NT2/D1 (cell line): ENCODE results near the gene SORCS3.

Experiments used
- DNase-seq: peaks from one replicate; pipeline ENCODE4 v3.0.0-alpha.2; 2011; ENCODE audit warnings: low read depth, low spot score
- H3K27me3 ChIP-seq: 2 replicates; pipeline ENCODE4 v1.6.0; 2011; ENCODE audit warnings: mild to moderate bottlenecking; ENCODE audit not compliant: insufficient read length, insufficient read depth
- H3K36me3 ChIP-seq: 2 replicates; pipeline ENCODE4 v1.6.1; 2011; ENCODE audit warnings: mild to moderate bottlenecking, low read length, mixed read lengths; ENCODE audit not compliant: insufficient read depth, insufficient read length
- H3K4me1 ChIP-seq: 2 replicates; pipeline ENCODE4 v1.5.1; 2011; ENCODE audit not compliant: insufficient read depth, insufficient read length
- H3K4me3 ChIP-seq: 2 replicates; pipeline ENCODE4 v1.5.1; 2011; ENCODE audit warnings: low read depth; ENCODE audit not compliant: insufficient read length
- H3K9ac ChIP-seq: 2 replicates; pipeline ENCODE4 v1.6.0; 2011; ENCODE audit warnings: low read depth; ENCODE audit not compliant: insufficient read length
- H3K9me3 ChIP-seq: 2 replicates; pipeline ENCODE4 v1.5.1; 2011; ENCODE audit warnings: mild to moderate bottlenecking, low read length; ENCODE audit not compliant: insufficient read depth
- SUZ12 ChIP-seq: IDR thresholded peaks from 2 replicates; pipeline ENCODE4 v1.6.1; 2011; ENCODE audit not compliant: insufficient read length, insufficient read depth; ENCODE audit errors: extremely low read depth
- YY1 ChIP-seq: IDR thresholded peaks from 2 replicates; pipeline ENCODE4 v1.6.1; 2011; ENCODE audit not compliant: insufficient read length, insufficient read depth
- ZNF274 ChIP-seq: IDR thresholded peaks from 2 replicates; pipeline ENCODE4 v1.6.1; 2011; ENCODE audit warnings: mild to moderate bottlenecking, low read depth, low read length

Gene SORCS3

GRCh38 chr10:104639590-104640338, 1.3 kb upstream of the SORCS3 start:
- no peak for DNase-seq
- TF ChIP-seq YY1 (no peak), ZNF274 (no peak), SUZ12 (peak; percentile 18)
- no peaks in the 10 kb centered on the region for H3K9me3 ChIP-seq
- peak overlapping the region; percentile 61 for H3K9ac ChIP-seq
- H3K27me3 ChIP-seq, result peaks cover 69% of the 10 kb centered on the region
- peak overlapping the region; percentile 54 for H3K4me3 ChIP-seq
- H3K4me1 ChIP-seq, result peaks cover 3% of the 10 kb centered on the region
- no peaks in the 10 kb centered on the region for H3K36me3 ChIP-seq

GRCh38 chr10:104640339-104641186, 527 bp upstream of the SORCS3 start:
- peaks cover 77% of the 10 kb centered on the region for H3K27me3 ChIP-seq
- H3K36me3 ChIP-seq, result no peaks in the 10 kb centered on the region
- no peaks in the 10 kb centered on the region for H3K9me3 ChIP-seq
- TF ChIP-seq SUZ12 (no peak), ZNF274 (no peak), YY1 (no peak)
- H3K4me3 ChIP-seq, result peak overlapping the region; percentile 54
- peak overlapping the region; percentile 61 for H3K9ac ChIP-seq
- DNase-seq, result no peak
- peaks cover 3% of the 10 kb centered on the region for H3K4me1 ChIP-seq

- Histone ChIP-seq H3K27me3 (peaks cover 82% of the 10 kb centered on the region), H3K4me3 (peak overlapping the region; percentile 54), H3K36me3 (no peaks in the 10 kb centered on the region), H3K9ac (peak overlapping the region; percentile 85), H3K4me1 (peaks cover 3% of the 10 kb centered on the region), H3K9me3 (no peaks in the 10 kb centered on the region)
- no peak for TF ChIP-seq SUZ12
- no peak for TF ChIP-seq ZNF274
- TF ChIP-seq YY1, result no peak
- DNase-seq, result no peak
These were observed 1.0 kb downstream of the SORCS3 start for GRCh38 chr10:104641937-104642657.

GRCh38 chr10:104642658-104643302, 1.7 kb downstream of the SORCS3 start:
- Histone ChIP-seq H3K9ac (peak overlapping the region; percentile 85), H3K4me3 (peak overlapping the region; percentile 53), H3K27me3 (peaks cover 76% of the 10 kb centered on the region), H3K36me3 (no peaks in the 10 kb centered on the region), H3K9me3 (no peaks in the 10 kb centered on the region), H3K4me1 (peaks cover 3% of the 10 kb centered on the region)
- DNase-seq, result peak; percentile 64
- TF ChIP-seq YY1 (no peak), SUZ12 (no peak), ZNF274 (no peak)

GRCh38 chr10:104643303-104643663, 2.2 kb downstream of the SORCS3 start:
- TF ChIP-seq ZNF274, result no peak
- Histone ChIP-seq H3K4me1 (peaks cover 3% of the 10 kb centered on the region), H3K27me3 (peaks cover 71% of the 10 kb centered on the region), H3K9me3 (no peaks in the 10 kb centered on the region), H3K4me3 (no peak overlapping the region), H3K36me3 (no peaks in the 10 kb centered on the region), H3K9ac (no peak overlapping the region)
- DNase-seq, result no peak

GRCh38 chr10:104646146-104646545, 5.1 kb downstream of the SORCS3 start:
- Histone ChIP-seq H3K4me3 (no peak overlapping the region), H3K27me3 (peaks cover 44% of the 10 kb centered on the region), H3K4me1 (no peaks in the 10 kb centered on the region), H3K36me3 (no peaks in the 10 kb centered on the region), H3K9ac (no peak overlapping the region), H3K9me3 (no peaks in the 10 kb centered on the region)
- DNase-seq, result no peak
- TF ChIP-seq YY1 (no peak), SUZ12 (no peak), ZNF274 (no peak)

GRCh38 chr10:104648421-104648820, 7.3 kb downstream of the SORCS3 start:
- peaks cover 26% of the 10 kb centered on the region for H3K27me3 ChIP-seq
- no peak for DNase-seq
- H3K36me3 ChIP-seq, result no peaks in the 10 kb centered on the region
- TF ChIP-seq YY1 (no peak), ZNF274 (no peak), SUZ12 (no peak)
- H3K9me3 ChIP-seq, result no peaks in the 10 kb centered on the region
- no peak overlapping the region for H3K4me3 ChIP-seq
- H3K9ac ChIP-seq, result no peak overlapping the region
- H3K4me1 ChIP-seq, result no peaks in the 10 kb centered on the region
